SK-N-DZ (cell line): ENCODE data around the gene SLC37A1.

Source experiments
- DNase-seq: peaks from one replicate; pipeline ENCODE4 v3.0.0-alpha.2; 2015; ENCODE audit warnings: low spot score

Gene SLC37A1

GRCh38 chr21:42526379-42526727 lies 12.7 kb downstream of the SLC37A1 start:
- no peak for DNase-seq

GRCh38 chr21:42527127-42527488 lies 13.5 kb downstream of the SLC37A1 start:
- DNase-seq, result no peak

GRCh38 chr21:42527489-42528158 lies 14.0 kb downstream of the SLC37A1 start:
- no peak for DNase-seq

- DNase-seq, result no peak
These were observed 16.5 kb downstream of the SLC37A1 start for GRCh38 chr21:42530167-42530518.

- DNase-seq, result no peak
These were observed 18.1 kb downstream of the SLC37A1 start for GRCh38 chr21:42531771-42532170.

GRCh38 chr21:42532466-42533181 lies 19.0 kb downstream of the SLC37A1 start:
- no peak for DNase-seq

GRCh38 chr21:42533306-42533962 lies 19.8 kb downstream of the SLC37A1 start:
- DNase-seq, result no peak

- no peak for DNase-seq
These were observed 20.3 kb downstream of the SLC37A1 start for GRCh38 chr21:42533963-42534355.

GRCh38 chr21:42534421-42535378 lies 21.0 kb downstream of the SLC37A1 start:
- DNase-seq, result no peak

GRCh38 chr21:42535602-42536171 lies 22.0 kb downstream of the SLC37A1 start:
- DNase-seq, result no peak

- DNase-seq, result no peak
These were observed 22.9 kb downstream of the SLC37A1 start for GRCh38 chr21:42536601-42537000.

GRCh38 chr21:42537106-42537742 lies 23.6 kb downstream of the SLC37A1 start:
- DNase-seq, result no peak

- no peak for DNase-seq
These were observed 25.0 kb downstream of the SLC37A1 start for GRCh38 chr21:42538479-42539275.

GRCh38 chr21:42539342-42539741 lies 25.7 kb downstream of the SLC37A1 start:
- DNase-seq, result no peak

GRCh38 chr21:42539931-42540343 lies 26.3 kb downstream of the SLC37A1 start:
- DNase-seq, result no peak

GRCh38 chr21:42540396-42540795 lies 26.7 kb downstream of the SLC37A1 start:
- DNase-seq, result no peak

- no peak for DNase-seq
These were observed 27.5 kb downstream of the SLC37A1 start for GRCh38 chr21:42541174-42541573.

GRCh38 chr21:42541618-42542017 lies 28.0 kb downstream of the SLC37A1 start:
- DNase-seq, result no peak

- DNase-seq, result no peak
These were observed 28.5 kb downstream of the SLC37A1 start for GRCh38 chr21:42542196-42542595.

GRCh38 chr21:42542596-42542995 lies 28.9 kb downstream of the SLC37A1 start:
- DNase-seq, result no peak
